K562 (cell line): ENCODE data around the gene VWA1. TPM values are rescaled to one million over a fixed set of nuclear protein-coding genes. Genes with fewer than 3 reads are reported as not detected.

ENCODE experiments used
- ATAC-seq: fragments of 200-7000 bp; cut with Tn5 transposase; 3 replicates; pipeline ENCODE4 v1.9.1; 2020; ENCODE audit warnings: moderate library complexity
- BruUV-seq: library from RNA; stranded (reverse); fragments of 400-500 nt; replicated peaks from 2 replicates; lab custom pipeline; 2021; lab: Mats Ljungman, UMichigan
- CTCF ChIA-PET: fragments of 300-600 bp; formaldehyde crosslinking; extraction: SDS; loops from one replicate; lab custom pipeline; 2021; ENCODE audit warnings: low intra/inter-chr PET ratio; lab: Yijun Ruan, JAX
- POLR2A ChIA-PET: fragments of 300-600, 350-650 bp; sonication (Branson Sonifier 250); formaldehyde crosslinking; extraction: SDS; loops from one replicate; lab custom pipeline; 2021; ENCODE audit warnings: antibody characterized with exemption, inconsistent platforms; lab: Yijun Ruan, JAX
- DNase-seq, 4 experiments: peaks; one replicate each; pipeline versions ENCODE4 v3.0.0 to v3.0.0-alpha.2; 2011 to 2018; ENCODE audit warnings: low spot score in 3 of 4, mixed read lengths in 3 of 4; ENCODE audit errors: extremely low read depth in 1 of 4
- FAIRE-seq: peaks from 2 replicates; lab custom pipeline; 2011; peaks lifted over from hg19 to GRCh38; lab: Jason Lieb, UNC
- H2AFZ ChIP-seq: 2 replicates; pipeline ENCODE4 v1.6.0; 2011; ENCODE audit warnings: low read depth, low read length, control low read depth, inconsistent platforms
- H3K27ac ChIP-seq: fragments of 200-600 bp; 3 replicates; pipeline ENCODE4 v1.8.0; 2011; ENCODE audit warnings: low read depth, mild to moderate bottlenecking, control low read depth, inconsistent platforms, low read length, moderate library complexity, mixed read lengths; ENCODE audit errors: extremely low read depth
- H3K27me3 ChIP-seq, 2 experiments: fragments of 300-600 bp in 1 of 2; 2 replicates in 1 of 2; 3 replicates in 1 of 2; pipeline versions ENCODE4 v1.6.0 to v1.8.0; 2011; ENCODE audit warnings: inconsistent platforms in 2 of 2, low read length in 2 of 2, mild to moderate bottlenecking in 1 of 2, mixed read lengths in 1 of 2, moderate library complexity in 1 of 2; ENCODE audit not compliant: control insufficient read depth in 2 of 2, insufficient read depth in 2 of 2
- H3K36me3 ChIP-seq: fragments of 300-600 bp; 3 replicates; pipeline ENCODE4 v1.8.0; 2011; ENCODE audit warnings: mild to moderate bottlenecking, low read length, inconsistent platforms; ENCODE audit not compliant: control insufficient read depth, insufficient read depth
- H3K4me1 ChIP-seq, 2 experiments: fragments of 200-600 bp in 1 of 2; replicated peaks in 1 of 2; 2 replicates in 1 of 2; 3 replicates in 1 of 2; pipeline versions ENCODE4 v1.5.1 to v1.8.0; 2011; ENCODE audit warnings: inconsistent platforms in 2 of 2, low read length in 2 of 2, mild to moderate bottlenecking in 1 of 2, mixed read lengths in 1 of 2, moderate library complexity in 1 of 2; ENCODE audit not compliant: control insufficient read depth in 2 of 2, insufficient read depth in 2 of 2
- H3K4me2 ChIP-seq: 2 replicates; pipeline ENCODE4 v1.6.1; 2011; ENCODE audit warnings: low read length, control low read depth, inconsistent platforms, mixed read lengths; ENCODE audit not compliant: insufficient read depth
- H3K4me3 ChIP-seq: fragments of 200-600 bp; sonication (generic), shearing (Covaris generic); 2 replicates; pipeline ENCODE4 v1.5.1; 2016; ENCODE audit warnings: control low read depth, inconsistent platforms
- H3K79me2 ChIP-seq: fragments of 200-600 bp; 3 replicates; pipeline ENCODE4 v1.8.0; 2011; ENCODE audit warnings: low read length, inconsistent platforms; ENCODE audit not compliant: control insufficient read depth, insufficient read depth
- H3K9ac ChIP-seq, 2 experiments: 2 replicates each; pipeline versions ENCODE4 v1.6.0 to v1.6.1; 2011; ENCODE audit warnings: low read depth in 2 of 2, low read length in 2 of 2, control low read depth in 1 of 2, inconsistent platforms in 1 of 2, mild to moderate bottlenecking in 1 of 2, mixed read lengths in 1 of 2; ENCODE audit not compliant: insufficient read depth in 1 of 2
- H3K9me1 ChIP-seq: one replicate; pipeline ENCODE4 v1.6.0; 2011; ENCODE audit warnings: inconsistent platforms, mild to moderate bottlenecking, low read length, moderate library complexity; ENCODE audit not compliant: control insufficient read depth, insufficient read depth
- H3K9me3 ChIP-seq: replicated peaks from 2 replicates; pipeline ENCODE4 v1.5.1; 2011; ENCODE audit warnings: low read depth, low read length, inconsistent platforms; ENCODE audit not compliant: control insufficient read depth, insufficient read depth
- H4K20me1 ChIP-seq: replicated peaks from 2 replicates; pipeline ENCODE4 v1.6.1; 2011; ENCODE audit warnings: low read length, inconsistent platforms, mixed read lengths; ENCODE audit not compliant: control insufficient read depth, insufficient read depth
- ETS2 ChIP-seq: IDR thresholded peaks from 2 replicates; pipeline ENCODE4 v1.6.1; 2016; ENCODE audit warnings: borderline replicate concordance, missing genetic modification characterization, mild to moderate bottlenecking, moderate library complexity, missing compliant biosample characterization; ENCODE audit not compliant: poor library complexity, severe bottlenecking
- EZH2 ChIP-seq: IDR thresholded peaks from 2 replicates; pipeline ENCODE4 v1.6.1; 2012; ENCODE audit warnings: low read depth, mild to moderate bottlenecking, inconsistent platforms, low read length, borderline replicate concordance
- KAT7 ChIP-seq: sonication (generic); formaldehyde crosslinking; IDR thresholded peaks from 2 replicates; pipeline ENCODE4 v1.8.0; 2022; ENCODE audit warnings: missing genetic modification reagents, mild to moderate bottlenecking, borderline replicate concordance
- KDM5B ChIP-seq: fragments of 200-600 bp; sonication (generic); IDR thresholded peaks from 2 replicates; pipeline ENCODE4 v1.6.1; 2012; ENCODE audit warnings: low read depth, mild to moderate bottlenecking, moderate library complexity, low read length, control low read depth, inconsistent platforms; ENCODE audit not compliant: insufficient replicate concordance
- ZBTB40 ChIP-seq, 2 experiments: fragments of 450-650 bp in 1 of 2; sonication (generic) in 1 of 2; formaldehyde crosslinking in 1 of 2; IDR thresholded peaks; 2 replicates each; pipeline versions ENCODE4 v1.7.1 to v1.9.0; 2016 to 2022; ENCODE audit warnings: inconsistent platforms in 1 of 2, mild to moderate bottlenecking in 1 of 2, missing genetic modification reagents in 1 of 2
- ZNF239 ChIP-seq: fragments of 250-450 bp; sonication (Bioruptor Pico); IDR thresholded peaks from 2 replicates; pipeline ENCODE4 v1.4.0; 2020; ENCODE audit warnings: mild to moderate bottlenecking
- WGBS: fragments of 100-300 bp; shearing (Covaris generic); methylation state at CpG from one replicate; pipeline ENCODE4 v1.1.6; 2016; ENCODE audit warnings: low coverage, mixed read lengths; ENCODE audit not compliant: insufficient coverage; ENCODE audit errors: missing lambda C conversion rate; 5-methylcytosine and 5-hydroxymethylcytosine counted together
- in situ Hi-C: fragments of 300-500 bp; cut with MboI; formaldehyde crosslinking; loops from 4 replicates; pipeline ENCODE4 v1.15.0; 2018; ENCODE audit warnings: inconsistent platforms, mixed read lengths
- intact Hi-C: fragments of 100-400 bp; cut with micrococcal nuclease; formaldehyde crosslinking; loops from 2 replicates; pipeline ENCODE4 v1.14.2; 2022
- polyA plus RNA-seq, 8 experiments: library from polyadenylated mRNA; depleted of rRNA in 4 of 8; stranded (reverse) in 5 of 8; unstranded in 3 of 8; fragments of >200 nt; fragmentation: Nextera tagmentation in 2 of 8; fragmentation: Illumina TruSeq in 1 of 8; extraction: Ambion mirVana in 2 of 8; extraction: Trizol in 1 of 8; gene quantifications; 2 replicates each; pipeline versions ENCODE4 v1.2.1 to v1.2.3, GENCODE V29; 2011 to 2014; ENCODE audit warnings: inconsistent platforms in 1 of 8, missing spikeins in 1 of 8
- total RNA-seq, 7 experiments: library from RNA; depleted of rRNA in 6 of 7; stranded (reverse); fragments of >200 nt in 6 of 7; fragmentation: Illumina TruSeq in 2 of 7; extraction: Trizol in 2 of 7; gene quantifications; 2 replicates each; pipeline versions ENCODE4 v1.2.1 to v1.2.3, GENCODE V29; 2011 to 2021; ENCODE audit warnings: low replicate concordance in 1 of 7
- TF ChIP-seq, protein P1 (sequence below): sonication (generic); formaldehyde crosslinking; IDR thresholded peaks from 2 replicates; pipeline ENCODE4 v1.8.0; 2022; ENCODE audit warnings: missing genetic modification reagents, mild to moderate bottlenecking, borderline replicate concordance

VWA1 gene
- total and polyA plus RNA-seq, 9 of the 15 experiments (the other 6 are each of a cell fraction or from before 2014, with no cell fraction given): 0.01 to 6.4 (median 0.85) TPM

GRCh38 chr1:1435911-1436629, 580 bp downstream of the VWA1 start:
- 62% methylated on average over 15 of the region's 40 CpGs for WGBS
- POLR2A ChIA-PET: interaction anchor here (0.6 to 1.4 kb wide), 3 partner anchors 37 to 392 kb away, joined by 3 to 7 read pairs (median 4); partner anchors contain the start of gene CCNL2
- no TSS peak for BruUV-seq
- Histone ChIP-seq H3K9me3 (no peaks in the 10 kb centered on the region), H4K20me1 (no peaks in the 10 kb centered on the region), H3K36me3 (no peaks in the 10 kb centered on the region), H3K79me2 (no peaks in the 10 kb centered on the region; the same call in 2 of the 3 replicates), H2AFZ (peak overlapping the region; percentile 97), H3K4me3 (peak overlapping the region; percentile 40), H3K27ac (no peak overlapping the region), H3K27me3 (no peaks in the 10 kb centered on the region), H3K9ac (peak overlapping the region in 1 of 2 experiments; percentile 90; a peak in 3 of 4 replicates), H3K4me2 (peak overlapping the region; percentile 85; the same call in 1 of the 2 replicates), H3K4me1 (peaks cover 49 to 97% of the 10 kb centered on the region in 2 experiments), H3K9me1 (no peaks in the 10 kb centered on the region)
- CTCF ChIA-PET: no interaction called here
- FAIRE-seq (no peak), ATAC-seq (no peak), DNase-seq (peak in 2 of 4 experiments; percentile 11 to 15)
- in situ Hi-C loops (no loop called here), intact Hi-C loops (no loop called here)
- TF ChIP-seq, protein P1, sequence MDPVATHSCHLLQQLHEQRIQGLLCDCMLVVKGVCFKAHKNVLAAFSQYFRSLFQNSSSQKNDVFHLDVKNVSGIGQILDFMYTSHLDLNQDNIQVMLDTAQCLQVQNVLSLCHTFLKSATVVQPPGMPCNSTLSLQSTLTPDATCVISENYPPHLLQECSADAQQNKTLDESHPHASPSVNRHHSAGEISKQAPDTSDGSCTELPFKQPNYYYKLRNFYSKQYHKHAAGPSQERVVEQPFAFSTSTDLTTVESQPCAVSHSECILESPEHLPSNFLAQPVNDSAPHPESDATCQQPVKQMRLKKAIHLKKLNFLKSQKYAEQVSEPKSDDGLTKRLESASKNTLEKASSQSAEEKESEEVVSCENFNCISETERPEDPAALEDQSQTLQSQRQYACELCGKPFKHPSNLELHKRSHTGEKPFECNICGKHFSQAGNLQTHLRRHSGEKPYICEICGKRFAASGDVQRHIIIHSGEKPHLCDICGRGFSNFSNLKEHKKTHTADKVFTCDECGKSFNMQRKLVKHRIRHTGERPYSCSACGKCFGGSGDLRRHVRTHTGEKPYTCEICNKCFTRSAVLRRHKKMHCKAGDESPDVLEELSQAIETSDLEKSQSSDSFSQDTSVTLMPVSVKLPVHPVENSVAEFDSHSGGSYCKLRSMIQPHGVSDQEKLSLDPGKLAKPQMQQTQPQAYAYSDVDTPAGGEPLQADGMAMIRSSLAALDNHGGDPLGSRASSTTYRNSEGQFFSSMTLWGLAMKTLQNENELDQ: no peak
- TF ChIP-seq KDM5B (peak; percentile 13), ETS2 (tag) (no peak), ZBTB40 (IDR thresholded peaks at IDR 0.05) (peak; percentile 32; the same call in 1 of the 2 replicates), ZBTB40 (CRISPR knock-in tag; IDR thresholded peaks at IDR 0.05) (no peak), ZNF239 (CRISPR knock-in tag) (no peak), EZH2 (no peak), KAT7 (CRISPR knock-in tag) (no peak)
